CD14-positive monocyte (primary cell): ENCODE results near the gene PDLIM7. TPM values are rescaled to one million over a fixed set of nuclear protein-coding genes. Genes with fewer than 3 reads are reported as not detected.

Experiments
- DNase-seq, 3 donors: peaks; one replicate each; pipeline ENCODE4 v3.0.0-alpha.2; 2011 to 2022
- H2AFZ ChIP-seq: 2 replicates; pipeline ENCODE4 v1.6.0; 2012; ENCODE audit warnings: mild to moderate bottlenecking, low read depth, low read length, inconsistent platforms; ENCODE audit not compliant: insufficient read depth, poor library complexity, severe bottlenecking
- H3K27ac ChIP-seq, 2 donors: 1 replicate in 1 of 2; 2 replicates in 1 of 2; pipeline ENCODE4 v1.5.1; 2012 to 2013; ENCODE audit warnings: low read length in 2 of 2, control low read depth in 1 of 2, inconsistent platforms in 1 of 2, low read depth in 1 of 2, mild to moderate bottlenecking in 1 of 2
- H3K27me3 ChIP-seq, 2 donors: one replicate each; pipeline versions ENCODE4 v1.6.0 to v1.6.1; 2011 to 2013; ENCODE audit warnings: low read length in 2 of 2; ENCODE audit not compliant: control insufficient read depth in 2 of 2, insufficient read depth in 2 of 2
- H3K36me3 ChIP-seq, 2 donors: replicated peaks in 1 of 2; 1 replicate in 1 of 2; 2 replicates in 1 of 2; pipeline versions ENCODE4 v1.5.1 to v1.6.1; 2012 to 2013; ENCODE audit warnings: low read length in 2 of 2, control low read depth in 1 of 2, inconsistent platforms in 1 of 2, mild to moderate bottlenecking in 1 of 2; ENCODE audit not compliant: insufficient read depth in 2 of 2, control insufficient read depth in 1 of 2
- H3K4me1 ChIP-seq, 2 donors: 1 replicate in 1 of 2; 2 replicates in 1 of 2; pipeline versions ENCODE4 v1.5.1 to v1.6.1; 2012 to 2013; ENCODE audit warnings: low read length in 2 of 2, control low read depth in 1 of 2, inconsistent platforms in 1 of 2, mild to moderate bottlenecking in 1 of 2, moderate library complexity in 1 of 2; ENCODE audit not compliant: insufficient read depth in 2 of 2, control insufficient read depth in 1 of 2
- H3K4me2 ChIP-seq: replicated peaks from 2 replicates; pipeline ENCODE3; 2012; ENCODE audit warnings: low read length, moderate library complexity, mild to moderate bottlenecking; ENCODE audit not compliant: poor library complexity, severe bottlenecking; ENCODE audit errors: extremely low read depth
- H3K4me3 ChIP-seq, 3 experiments: fragments of 200-600 bp in 1 of 3; sonication (generic) in 1 of 3; replicated peaks in 1 of 3; 1 replicate in 2 of 3; 2 replicates in 1 of 3; pipeline ENCODE4 v1.5.1; 2011 to 2013; ENCODE audit warnings: low read length in 3 of 3, mild to moderate bottlenecking in 3 of 3, control low read depth in 2 of 3, low read depth in 2 of 3, inconsistent platforms in 1 of 3, moderate library complexity in 1 of 3
- H3K79me2 ChIP-seq: 2 replicates; pipeline ENCODE4 v1.6.0; 2012; ENCODE audit warnings: mild to moderate bottlenecking, control low read depth, inconsistent platforms, low read length, moderate library complexity; ENCODE audit not compliant: insufficient read depth
- H3K9ac ChIP-seq: 2 replicates; pipeline ENCODE4 v1.6.0; 2017; ENCODE audit warnings: low read length, mild to moderate bottlenecking; ENCODE audit not compliant: insufficient read depth, poor library complexity, severe bottlenecking
- H3K9me3 ChIP-seq, 2 donors: replicated peaks in 1 of 2; 1 replicate in 1 of 2; 2 replicates in 1 of 2; pipeline versions ENCODE4 v1.5.1 to v1.6.1; 2012 to 2013; ENCODE audit warnings: low read length in 2 of 2, control low read depth in 1 of 2; ENCODE audit not compliant: control insufficient read depth in 1 of 2, insufficient read depth in 1 of 2
- H4K20me1 ChIP-seq: 2 replicates; pipeline ENCODE4 v1.6.0; 2012; ENCODE audit warnings: mild to moderate bottlenecking, low read length, control low read depth, moderate library complexity; ENCODE audit not compliant: insufficient read depth
- H3K27ac Mint-ChIP-seq, 7 donors: one replicate each; pipeline ENCODE4 v1.8.0; 2020; ENCODE audit warnings: mild to moderate bottlenecking in 7 of 7, mixed read lengths in 7 of 7, moderate library complexity in 6 of 7, inconsistent platforms in 2 of 7
- H3K27me3 Mint-ChIP-seq, 3 donors: one replicate each; pipeline ENCODE4 v1.8.0; 2021 to 2022; ENCODE audit warnings: low read depth in 3 of 3, mild to moderate bottlenecking in 3 of 3, mixed read lengths in 3 of 3, moderate library complexity in 3 of 3, inconsistent platforms in 1 of 3
- H3K36me3 Mint-ChIP-seq, 2 donors: one replicate each; pipeline ENCODE4 v1.8.0; 2020; ENCODE audit warnings: mixed read lengths in 2 of 2, inconsistent platforms in 1 of 2, mild to moderate bottlenecking in 1 of 2
- H3K4me1 Mint-ChIP-seq: one replicate; pipeline ENCODE4 v1.8.0; 2020; ENCODE audit warnings: mild to moderate bottlenecking, mixed read lengths
- H3K4me3 Mint-ChIP-seq, 2 donors: one replicate each; pipeline ENCODE4 v1.8.0; 2020; ENCODE audit warnings: mild to moderate bottlenecking in 2 of 2, mixed read lengths in 2 of 2, moderate library complexity in 1 of 2
- H3K9me3 Mint-ChIP-seq, 7 donors: one replicate each; pipeline ENCODE4 v1.8.0; 2020 to 2022; ENCODE audit warnings: mixed read lengths in 7 of 7, mild to moderate bottlenecking in 6 of 7, moderate library complexity in 6 of 7, inconsistent platforms in 2 of 7
- CTCF ChIP-seq: fragments of 200-600 bp; IDR thresholded peaks from one replicate; pipeline ENCODE4 v1.8.0; 2022; ENCODE audit warnings: antibody characterized with exemption, mild to moderate bottlenecking
- WGBS: methylation state at CpG from one replicate; pipeline ENCODE4 v1.1.5; 2013; ENCODE audit warnings: missing lambda C conversion rate; ENCODE audit not compliant: insufficient coverage; 5-methylcytosine and 5-hydroxymethylcytosine counted together
- intact Hi-C, 2 donors: fragments of 100-400 bp; cut with micrococcal nuclease; formaldehyde crosslinking; loops; one replicate each; pipeline versions ENCODE4 v1.15.0 to v1.15.1; 2023
- polyA plus RNA-seq, 3 donors: library from polyadenylated mRNA; depleted of rRNA in 1 of 3; unstranded in 2 of 3; stranded (reverse) in 1 of 3; fragments of 300-500 nt in 2 of 3; fragments of >200 nt in 1 of 3; fragmentation: Illumina TruSeq in 2 of 3; gene quantifications; 1 replicate in 2 of 3; 2 replicates in 1 of 3; pipeline ENCODE4 v1.2.3, GENCODE V29; 2012 to 2021

Gene PDLIM7
- polyA plus RNA-seq, 3 donors = 21.6 to 126 (median 27.2) TPM

DNA sequence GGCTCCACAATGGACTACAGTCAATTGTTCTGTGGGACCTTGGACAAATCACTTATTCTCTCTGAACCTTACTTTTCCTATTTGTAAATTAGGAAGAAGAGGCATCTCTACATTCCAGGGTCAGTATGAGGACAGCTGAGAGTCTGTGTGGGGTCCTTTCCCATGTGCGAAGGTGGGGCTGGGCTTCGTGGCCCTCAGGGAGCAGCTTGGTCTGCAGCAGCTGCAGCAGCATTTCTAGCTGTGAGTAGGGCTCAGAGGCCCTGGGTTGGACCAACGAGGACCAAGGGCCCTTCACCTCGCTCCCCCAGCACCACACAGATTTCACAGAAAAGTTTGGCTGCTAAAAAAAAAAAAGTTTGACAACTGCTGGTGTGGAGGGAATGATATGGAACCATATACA is 28.8 kb upstream of the PDLIM7 start:
- no peak overlapping the region for H3K9ac ChIP-seq

GRCh38 chr5:177524941-177525655 is 27.7 kb upstream of the PDLIM7 start:
- no peaks in the 10 kb centered on the region for H3K4me1 ChIP-seq
- Mint-ChIP-seq H3K4me1 (no peaks in the 10 kb centered on the region), H3K27ac (peak overlapping the region in 1 of 7 donors; percentile 63), H3K9me3 (no peaks in the 10 kb centered on the region), H3K36me3 (peaks cover 42 to 51% of the 10 kb centered on the region in 2 donors), H3K27me3 (peaks cover 0 to 2% (median 0%) of the 10 kb centered on the region in 3 donors), H3K4me3 (no peak overlapping the region)
- intact Hi-C loops = no loop called here
- no peak overlapping the region for H3K27ac ChIP-seq
- no peak for TF ChIP-seq CTCF
- H3K27me3 ChIP-seq = no peaks in the 10 kb centered on the region
- H3K9ac ChIP-seq = no peak overlapping the region
- peaks cover 4% of the 10 kb centered on the region for H3K79me2 ChIP-seq
- H3K4me3 ChIP-seq = no peak overlapping the region
- no peak overlapping the region for H3K4me2 ChIP-seq
- no peak for DNase-seq
- WGBS = 96% methylated on average over 9 of the region's 10 CpGs
- no peak overlapping the region for H2AFZ ChIP-seq
- peaks cover 87 to 93% of the 10 kb centered on the region in 2 donors for H3K36me3 ChIP-seq
- H4K20me1 ChIP-seq = peaks cover 48% of the 10 kb centered on the region
- H3K9me3 ChIP-seq = no peaks in the 10 kb centered on the region

More for the DNA sequence above, 28.8 kb upstream of the PDLIM7 start:
- H3K36me3 ChIP-seq = peaks cover 90 to 93% of the 10 kb centered on the region in 2 donors
- no peak overlapping the region for H3K4me3 ChIP-seq
- no peaks in the 10 kb centered on the region for H3K9me3 ChIP-seq
- no peaks in the 10 kb centered on the region for H3K9me3 Mint-ChIP-seq
- no peak overlapping the region for H3K4me2 ChIP-seq
- H3K79me2 ChIP-seq = peaks cover 1% of the 10 kb centered on the region
- H3K4me1 ChIP-seq = no peaks in the 10 kb centered on the region
- 100% methylated on average over 2 of the region's 4 CpGs for WGBS
- H3K4me3 Mint-ChIP-seq = no peak overlapping the region
- peaks cover 0 to under 1% (median 0%) of the 10 kb centered on the region in 3 donors for H3K27me3 Mint-ChIP-seq
- intact Hi-C loops = no loop called here
- no peak overlapping the region for H2AFZ ChIP-seq
- TF ChIP-seq CTCF = no peak
- H3K27ac Mint-ChIP-seq = no peak overlapping the region
- H4K20me1 ChIP-seq = peaks cover 51% of the 10 kb centered on the region
- no peak overlapping the region for H3K27ac ChIP-seq
- DNase-seq = no peak
- H3K27me3 ChIP-seq = no peaks in the 10 kb centered on the region
- H3K36me3 Mint-ChIP-seq = peaks cover 41 to 50% of the 10 kb centered on the region in 2 donors
- peaks cover 3% of the 10 kb centered on the region for H3K4me1 Mint-ChIP-seq
